SIG-M5 treated with dmso at 0.1 percent for 504 hours (cell line): Measurements from ENCODE around the gene NSD1.
"Not testable (repeated sequence)": the region's sequence is repeated elsewhere in the genome, so short reads cannot be mapped to it uniquely, and the experiment has no call there.

Experiments
- DNase-seq: peaks from one replicate; lab custom pipeline; 2025; ENCODE audit not compliant: unreplicated experiment; lab: John Stamatoyannopoulos, UW

NSD1 gene

GRCh38 chr5:177327539-177328522 is 194.3 kb downstream of the NSD1 start:
- DNase-seq = no peak

- no peak for DNase-seq
Observed at GRCh38 chr5:177328545-177329231, 195.1 kb downstream of the NSD1 start.

- DNase-seq = no peak
Observed at GRCh38 chr5:177329883-177330282, 196.3 kb downstream of the NSD1 start.

DNA sequence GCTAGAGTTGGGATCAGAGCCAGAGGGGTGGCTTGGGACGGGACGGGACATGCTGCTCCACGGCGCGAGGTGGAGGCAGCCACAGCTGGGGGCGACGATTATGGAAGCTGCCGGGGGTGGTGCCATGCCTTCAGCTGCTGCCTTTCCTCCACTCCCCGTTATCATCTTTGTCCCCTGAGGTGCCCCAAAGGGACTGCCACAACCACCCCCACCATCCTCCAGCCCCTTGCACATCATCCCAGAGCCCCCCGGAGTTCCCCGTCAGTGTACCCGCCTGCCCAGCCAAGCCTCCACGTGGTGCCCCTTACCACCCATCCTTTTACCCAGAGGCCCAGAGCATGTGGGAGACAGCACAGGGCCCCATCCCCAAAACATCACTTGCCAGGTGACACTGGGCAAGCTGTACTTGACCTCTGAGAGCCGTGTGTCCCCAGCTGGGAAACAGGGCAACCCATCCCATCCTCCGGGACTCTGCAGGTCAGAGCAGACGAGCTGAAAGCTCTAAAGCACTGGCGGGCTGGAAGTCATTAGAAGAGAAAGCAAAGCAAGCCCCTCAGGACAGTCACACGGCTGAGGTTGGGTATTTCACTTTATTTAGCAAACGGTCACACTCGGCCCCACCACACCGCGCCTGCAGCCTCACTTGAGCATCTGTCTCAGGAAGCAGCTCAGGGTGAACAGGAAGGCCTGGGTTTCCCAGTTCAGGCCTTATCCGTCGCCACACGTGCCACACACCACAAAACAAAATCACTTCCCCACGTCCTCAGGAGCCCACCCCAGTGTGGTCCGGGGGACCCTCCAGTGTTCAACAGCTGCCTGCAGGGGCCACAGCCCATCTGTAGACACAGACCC is 197.6 kb downstream of the NSD1 start:
- DNase-seq = no peak

DNA sequence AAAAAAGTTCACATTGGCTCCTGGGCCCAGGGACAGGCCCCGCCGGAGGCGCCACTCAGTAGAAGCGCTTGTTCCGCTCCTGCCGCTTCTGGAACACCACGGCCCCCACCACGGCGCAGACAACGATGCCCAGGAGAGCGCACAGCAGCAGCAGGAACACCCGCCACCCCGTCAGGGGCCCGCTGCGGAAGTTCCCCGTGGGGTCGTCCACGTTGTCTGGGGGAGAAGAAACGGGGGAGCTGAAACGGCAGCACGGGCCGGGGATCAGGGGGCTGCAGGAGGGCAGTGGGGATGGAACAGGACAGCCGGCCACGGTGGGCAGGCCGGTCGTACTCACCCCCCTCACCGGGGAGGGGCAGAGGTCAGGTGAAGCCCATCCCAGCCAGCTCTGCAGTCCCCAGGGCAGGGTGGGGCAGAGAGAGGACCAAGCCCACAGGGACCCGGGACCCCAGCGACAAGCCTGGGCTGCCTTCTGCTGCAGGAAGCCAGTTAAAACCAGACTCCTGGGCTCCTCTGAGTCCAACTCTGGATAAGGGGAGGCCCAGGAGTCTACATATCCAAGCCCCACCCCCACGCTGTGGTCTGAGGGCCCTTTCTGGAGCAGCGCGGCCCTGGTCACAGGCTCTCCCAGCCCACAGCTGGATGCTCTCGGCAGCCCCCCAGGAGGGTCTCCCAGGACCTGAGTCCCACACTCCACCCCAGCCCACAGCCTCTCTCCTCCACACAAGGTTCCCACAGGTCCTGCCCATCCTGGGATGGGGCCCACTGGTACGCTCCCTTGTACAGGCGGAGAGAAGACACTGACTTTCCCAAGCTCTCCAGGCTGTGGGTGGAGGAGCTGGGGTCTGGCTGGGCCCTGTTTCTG is 198.7 kb downstream of the NSD1 start:
- no peak for DNase-seq

DNA sequence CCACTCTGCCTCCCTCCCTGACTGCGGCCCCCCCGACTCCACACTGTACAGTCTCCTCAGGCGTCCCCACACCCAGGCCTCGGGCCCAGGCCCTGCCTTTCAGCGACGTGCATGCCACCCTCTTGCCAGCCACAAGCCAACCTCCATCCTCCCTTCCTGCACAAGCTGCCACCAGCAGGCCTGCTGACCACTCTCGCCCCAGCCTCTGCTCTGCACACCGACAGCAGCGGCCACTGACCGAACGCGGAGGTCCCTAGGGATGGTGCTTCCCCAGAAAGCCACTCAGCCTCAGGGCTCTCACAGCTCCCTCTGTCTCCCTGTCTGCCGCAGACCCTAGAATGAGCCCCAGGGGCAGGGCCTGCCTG is 199.3 kb downstream of the NSD1 start:
- no peak for DNase-seq

GRCh38 chr5:177333420-177334154 is 200.0 kb downstream of the NSD1 start:
- DNase-seq = no peak

DNA sequence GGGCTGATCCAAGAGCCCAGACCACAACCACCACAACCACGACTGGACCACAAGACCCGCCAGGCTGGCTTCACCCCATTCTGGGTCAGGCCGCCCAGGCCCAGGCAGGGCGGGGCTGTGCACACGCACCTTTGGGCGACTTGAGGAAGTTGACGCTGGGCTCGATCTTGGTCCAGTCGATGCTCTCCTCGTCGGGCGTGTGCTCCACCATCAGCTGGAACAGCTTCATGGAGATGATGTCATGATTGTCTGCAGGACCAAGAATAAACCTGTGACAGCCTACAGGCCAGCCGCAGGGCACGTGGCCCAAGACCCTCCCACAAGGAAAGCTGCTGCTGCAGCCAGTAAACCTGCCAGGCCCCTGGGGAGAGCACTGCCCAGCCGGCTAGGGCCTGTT is 200.6 kb downstream of the NSD1 start:
- no peak for DNase-seq

DNA sequence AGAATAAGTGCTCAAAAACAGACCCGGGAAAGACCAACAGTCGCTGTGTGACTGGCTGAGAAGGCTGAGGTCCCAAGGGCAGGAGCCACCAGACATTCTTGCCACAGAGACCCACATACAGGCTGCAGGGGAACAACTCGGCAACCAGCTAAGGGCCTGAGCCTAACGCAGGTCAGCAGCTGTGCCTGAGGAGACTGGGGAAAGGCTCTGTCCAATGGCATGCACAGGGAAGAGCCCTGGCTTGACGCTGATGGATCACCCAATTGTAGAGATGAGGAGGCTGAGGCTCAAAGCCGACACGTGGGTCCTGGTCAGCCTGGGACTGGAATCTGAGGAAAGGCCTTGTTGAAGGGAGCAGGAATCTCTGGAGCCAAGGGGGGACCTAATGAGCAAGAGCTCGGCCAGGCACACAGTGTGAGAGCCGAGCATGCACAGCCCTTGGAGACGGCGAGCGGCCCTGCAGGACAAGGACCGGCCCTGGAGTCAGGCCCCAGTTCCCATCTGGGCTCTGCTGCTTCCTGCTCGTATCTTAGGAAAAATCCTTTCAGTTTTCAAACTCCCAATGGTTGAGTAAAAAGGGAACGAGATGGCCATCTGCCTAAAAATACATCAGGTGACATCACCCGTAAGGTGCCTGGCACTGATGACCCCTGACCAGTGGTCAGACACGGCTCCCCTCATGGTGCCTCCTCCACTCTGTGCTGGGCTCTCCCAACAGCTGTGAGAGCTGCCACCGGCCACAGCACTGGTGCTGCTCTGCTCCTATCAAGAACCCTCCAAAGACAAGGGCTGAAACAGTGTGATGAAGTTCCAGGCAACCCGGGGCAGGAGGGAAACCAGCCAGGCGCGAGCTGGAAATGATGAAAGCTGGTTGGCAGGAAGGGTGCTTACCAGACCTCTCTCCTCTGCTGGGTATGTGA is 201.5 kb downstream of the NSD1 start:
- no peak for DNase-seq

DNA sequence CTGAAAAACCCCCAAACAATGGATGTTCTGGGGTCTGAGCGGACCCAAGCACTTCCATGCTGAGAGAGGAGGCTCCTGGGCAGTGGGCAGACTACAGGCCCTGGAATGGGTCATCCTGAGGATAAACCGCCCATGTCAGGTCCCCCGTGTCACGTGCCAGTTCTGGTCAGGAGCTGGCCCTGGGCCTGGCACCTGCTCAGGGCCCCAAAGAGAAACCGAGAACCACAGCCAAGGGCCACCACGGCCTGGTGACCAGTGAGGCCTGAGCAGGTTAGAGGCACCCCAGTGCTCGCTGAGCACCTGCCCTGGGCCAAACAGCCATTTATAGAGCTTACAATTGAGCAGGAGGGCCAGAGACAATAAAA is 202.1 kb downstream of the NSD1 start:
- DNase-seq = no peak

DNA sequence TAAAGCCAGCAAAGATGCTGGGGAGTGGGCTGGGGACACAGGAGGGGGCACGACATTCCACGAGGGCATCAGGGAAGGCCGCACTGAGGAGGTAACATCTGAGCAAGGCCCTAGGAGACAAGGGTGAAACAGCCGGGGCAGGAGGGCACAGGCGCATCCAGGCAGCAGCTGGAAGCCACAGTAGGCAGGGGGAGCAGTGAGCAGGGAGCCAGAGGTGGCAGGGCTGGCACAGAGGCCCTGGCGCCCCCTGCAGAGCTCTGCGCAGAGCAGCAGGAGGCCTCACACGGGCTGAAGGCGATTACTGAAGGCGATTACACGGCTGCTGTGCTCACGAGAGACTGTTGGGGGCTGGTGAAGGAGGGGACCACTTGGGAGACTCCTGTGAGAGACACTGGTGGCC is 202.5 kb downstream of the NSD1 start:
- no peak for DNase-seq

DNA sequence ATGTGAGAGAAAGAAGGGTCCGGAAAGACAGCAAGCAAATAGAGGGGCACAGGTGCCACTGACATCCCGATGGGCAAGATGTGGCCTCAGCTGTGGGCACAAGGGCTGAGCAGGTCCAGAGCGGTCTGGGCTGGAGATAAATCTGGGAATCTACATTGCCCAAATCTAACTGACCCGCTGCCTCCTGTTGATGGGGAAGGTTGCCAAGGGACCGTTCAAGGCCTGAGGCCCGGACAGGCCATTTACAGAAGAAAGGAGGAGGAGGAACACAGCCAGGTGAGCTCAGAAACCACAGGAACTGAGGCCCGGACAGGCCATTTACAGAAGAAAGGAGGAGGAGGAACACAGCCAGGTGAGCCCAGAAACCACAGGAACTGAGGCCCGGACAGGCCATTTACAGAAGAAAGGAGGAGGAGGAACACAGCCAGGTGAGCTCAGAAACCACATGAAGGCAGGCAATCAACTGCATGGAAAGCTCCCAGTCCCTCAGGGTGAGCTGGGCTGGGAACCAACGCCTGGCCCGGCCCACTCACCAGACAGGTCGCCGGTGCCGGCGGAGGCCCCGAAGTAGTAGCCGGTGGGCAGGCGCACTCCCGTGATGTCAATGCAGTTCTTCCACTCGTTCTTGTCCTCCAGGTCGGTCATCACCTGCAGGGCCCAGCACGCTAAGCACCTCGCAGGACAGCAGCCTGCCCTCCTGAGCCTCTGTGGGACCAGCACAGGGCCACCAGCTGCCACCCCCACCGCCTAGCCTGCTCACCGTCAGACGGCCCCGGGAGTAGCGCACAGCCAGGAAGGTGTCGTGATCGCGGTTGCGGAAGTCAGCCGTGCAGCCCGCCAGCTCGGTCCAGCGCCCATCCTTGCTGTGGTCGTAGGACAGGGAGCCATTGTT is 203.3 kb downstream of the NSD1 start:
- DNase-seq = no peak

GRCh38 chr5:177338251-177339106 is 204.9 kb downstream of the NSD1 start:
- no peak for DNase-seq

DNA sequence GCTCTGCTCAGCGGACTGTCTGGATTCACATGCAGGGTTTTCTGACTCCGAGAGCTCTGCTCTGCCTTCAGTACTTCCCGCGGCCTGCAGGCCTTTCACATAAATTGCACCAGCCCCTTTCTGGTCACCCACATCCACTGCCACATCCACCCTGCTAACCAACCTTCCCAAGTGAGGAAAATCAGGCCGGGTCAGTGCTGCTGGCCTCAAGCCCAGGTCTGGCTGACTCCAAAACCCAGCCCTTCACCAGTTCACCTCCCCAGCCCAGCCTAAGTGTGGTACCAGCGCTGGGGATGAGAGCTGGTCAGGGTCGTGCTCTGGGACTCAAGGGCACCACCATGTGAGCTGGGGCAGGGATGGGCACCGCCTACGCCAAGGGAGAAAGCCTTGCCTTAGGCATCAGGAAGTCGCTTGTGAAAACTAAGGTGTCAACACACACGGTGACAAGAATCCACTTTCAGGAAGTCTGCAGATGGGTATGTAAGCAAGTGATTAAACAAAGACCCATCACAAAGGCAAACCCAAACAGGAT is 205.6 kb downstream of the NSD1 start:
- DNase-seq = peak; percentile 26

DNA sequence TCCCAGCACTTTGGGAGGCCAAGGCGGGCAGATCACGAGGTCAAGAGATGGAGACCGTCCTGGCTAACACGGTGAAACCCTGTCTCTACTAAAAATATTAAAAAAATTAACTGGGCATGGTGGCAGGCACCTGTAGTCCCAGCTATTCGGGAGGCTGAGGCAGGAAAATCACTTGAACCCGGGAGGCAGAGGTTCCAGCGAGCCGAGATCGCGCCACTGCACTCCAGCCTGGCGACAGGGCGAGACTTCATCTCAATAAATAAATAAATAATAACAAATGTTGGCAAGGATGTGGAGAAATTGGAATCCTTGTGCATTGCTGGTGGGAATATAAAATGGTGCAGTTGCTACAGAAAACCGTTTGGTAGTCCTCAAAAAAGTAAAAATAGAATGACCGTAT is 209.4 kb downstream of the NSD1 start:
- not testable (repeated sequence) for DNase-seq

DNA sequence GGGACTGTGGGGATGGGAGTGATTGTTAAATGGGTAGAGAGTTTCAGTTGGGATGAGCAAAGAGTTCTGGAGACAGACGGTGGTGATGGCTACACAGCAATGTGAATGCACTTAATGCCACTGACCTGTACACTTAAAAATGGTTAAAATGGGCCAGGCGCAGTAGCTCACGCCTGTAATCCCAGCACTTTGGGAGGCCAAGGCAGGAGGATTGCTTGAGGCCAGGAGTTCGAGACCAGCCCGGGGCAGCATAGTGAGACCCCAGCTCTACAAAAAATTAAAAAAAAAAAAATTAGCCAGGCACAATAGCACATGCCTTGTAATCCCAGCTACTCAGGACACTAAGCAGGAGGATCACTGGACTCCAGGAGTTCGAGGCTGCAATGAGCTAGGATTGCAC is 210.2 kb downstream of the NSD1 start:
- DNase-seq = no peak

- no peak for DNase-seq
Observed at GRCh38 chr5:177344891-177345290, 211.3 kb downstream of the NSD1 start.
